22Rv1 (cell line): ENCODE data around the gene ABCA2.

ENCODE experiments used
- H3K27ac ChIP-seq: fragments of 450-650 bp; 2 replicates; pipeline ENCODE4 v1.5.1; 2017
- ZFX ChIP-seq: fragments of 450-650 bp; IDR thresholded peaks from 2 replicates; pipeline ENCODE4 v1.6.1; 2017; ENCODE audit warnings: antibody characterized with exemption, borderline replicate concordance
- TF ChIP-seq, protein P1 (sequence below): fragments of 450-650 bp; IDR thresholded peaks from 2 replicates; pipeline ENCODE4 v1.5.1; 2017; ENCODE audit warnings: mild to moderate bottlenecking

The ABCA2 gene

DNA sequence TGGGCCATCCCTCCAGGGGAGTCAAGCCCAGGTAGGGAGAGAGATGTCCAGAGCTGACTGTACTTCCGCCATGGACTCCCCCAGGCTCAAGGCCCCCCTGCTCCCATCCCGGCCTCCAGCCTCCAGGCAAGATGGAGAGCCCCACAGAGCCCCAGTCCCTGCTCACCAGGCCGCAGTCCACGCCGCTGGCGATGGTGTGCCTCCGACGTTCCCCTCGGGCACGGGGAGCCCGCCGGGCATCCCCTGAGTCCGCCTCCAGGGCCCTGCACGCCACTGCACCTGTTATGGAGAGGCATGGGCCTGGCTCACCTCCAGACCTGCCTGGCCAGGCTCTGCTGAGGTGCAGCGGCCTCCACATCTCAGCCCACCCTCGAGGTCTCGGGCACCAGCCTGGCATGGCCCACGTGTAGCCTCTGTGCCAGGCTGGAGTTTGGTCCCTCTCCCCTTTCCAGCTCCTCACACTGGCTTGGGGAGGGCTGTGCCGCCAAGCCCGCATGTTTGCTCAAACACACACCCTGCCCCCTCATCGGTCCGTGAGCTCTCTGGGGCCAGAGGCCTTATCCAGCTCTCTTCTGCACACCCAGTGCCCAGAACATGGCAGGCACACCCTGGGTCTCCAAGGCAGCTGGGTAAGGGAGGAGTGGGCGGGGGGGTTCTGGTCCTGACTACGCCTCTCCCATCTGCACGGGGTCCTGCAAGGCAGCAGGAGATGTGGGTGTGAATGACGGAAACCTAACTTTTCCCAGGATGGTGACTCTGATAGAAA is 38.2 kb upstream of the ABCA2 start:
- H3K27ac ChIP-seq, result peak overlapping the region; percentile 86; the same call in 1 of the 2 replicates
- TF ChIP-seq ZFX, result no peak
- TF ChIP-seq, protein P1, sequence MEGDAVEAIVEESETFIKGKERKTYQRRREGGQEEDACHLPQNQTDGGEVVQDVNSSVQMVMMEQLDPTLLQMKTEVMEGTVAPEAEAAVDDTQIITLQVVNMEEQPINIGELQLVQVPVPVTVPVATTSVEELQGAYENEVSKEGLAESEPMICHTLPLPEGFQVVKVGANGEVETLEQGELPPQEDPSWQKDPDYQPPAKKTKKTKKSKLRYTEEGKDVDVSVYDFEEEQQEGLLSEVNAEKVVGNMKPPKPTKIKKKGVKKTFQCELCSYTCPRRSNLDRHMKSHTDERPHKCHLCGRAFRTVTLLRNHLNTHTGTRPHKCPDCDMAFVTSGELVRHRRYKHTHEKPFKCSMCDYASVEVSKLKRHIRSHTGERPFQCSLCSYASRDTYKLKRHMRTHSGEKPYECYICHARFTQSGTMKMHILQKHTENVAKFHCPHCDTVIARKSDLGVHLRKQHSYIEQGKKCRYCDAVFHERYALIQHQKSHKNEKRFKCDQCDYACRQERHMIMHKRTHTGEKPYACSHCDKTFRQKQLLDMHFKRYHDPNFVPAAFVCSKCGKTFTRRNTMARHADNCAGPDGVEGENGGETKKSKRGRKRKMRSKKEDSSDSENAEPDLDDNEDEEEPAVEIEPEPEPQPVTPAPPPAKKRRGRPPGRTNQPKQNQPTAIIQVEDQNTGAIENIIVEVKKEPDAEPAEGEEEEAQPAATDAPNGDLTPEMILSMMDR, result no peak

DNA sequence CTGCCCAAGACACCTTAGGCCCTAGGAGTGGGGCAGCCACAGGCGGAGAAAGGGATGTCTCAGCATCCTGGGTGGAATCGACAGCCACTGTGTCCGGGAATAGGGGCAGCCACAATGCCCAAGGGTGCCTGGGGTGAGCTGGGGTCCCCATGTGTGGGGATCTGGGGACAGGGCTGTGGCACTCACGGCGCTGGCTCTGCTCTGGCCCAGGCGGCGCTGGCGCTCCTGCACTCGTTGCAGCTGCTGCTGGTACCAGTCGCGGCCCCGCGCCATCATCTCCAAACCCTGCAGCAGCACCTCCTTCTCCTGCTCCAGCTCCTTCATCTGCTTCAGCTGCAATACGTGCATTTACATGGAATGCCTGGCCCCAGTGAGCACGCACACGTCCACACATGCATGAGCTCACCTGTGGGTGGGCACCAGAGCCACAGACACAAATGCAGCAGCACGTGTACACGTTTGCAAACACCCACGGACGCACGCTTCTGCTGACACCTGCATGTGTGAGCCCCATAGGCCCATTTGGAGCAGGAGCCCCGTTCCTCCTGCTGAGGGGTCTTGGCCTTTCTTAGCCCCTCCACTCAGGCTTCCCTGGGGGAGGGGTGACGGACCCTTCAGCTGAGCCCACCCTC is 37.4 kb upstream of the ABCA2 start:
- TF ChIP-seq, protein P1, result no peak
- TF ChIP-seq ZFX, result no peak

DNA sequence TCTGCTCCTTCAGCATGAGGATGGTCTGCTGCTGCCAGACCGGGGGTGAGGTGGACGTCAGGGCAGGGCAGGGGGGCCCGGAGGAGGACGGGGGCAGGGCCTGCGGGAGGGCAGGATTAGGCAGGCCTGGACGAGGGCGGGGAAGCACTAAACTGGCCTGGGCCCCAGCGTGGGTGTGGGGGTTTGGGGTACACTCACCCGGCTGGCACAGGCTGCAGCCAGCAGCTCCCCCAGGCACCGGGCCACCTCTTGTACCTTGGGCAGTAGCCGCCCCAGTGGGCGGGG is 36.8 kb upstream of the ABCA2 start:
- no peak for TF ChIP-seq ZFX
- TF ChIP-seq, protein P1, result no peak
- no peak overlapping the region for H3K27ac ChIP-seq

More for the DNA sequence above, 37.4 kb upstream of the ABCA2 start:
- H3K27ac ChIP-seq, result peak overlapping the region; percentile 86; the same call in 1 of the 2 replicates

DNA sequence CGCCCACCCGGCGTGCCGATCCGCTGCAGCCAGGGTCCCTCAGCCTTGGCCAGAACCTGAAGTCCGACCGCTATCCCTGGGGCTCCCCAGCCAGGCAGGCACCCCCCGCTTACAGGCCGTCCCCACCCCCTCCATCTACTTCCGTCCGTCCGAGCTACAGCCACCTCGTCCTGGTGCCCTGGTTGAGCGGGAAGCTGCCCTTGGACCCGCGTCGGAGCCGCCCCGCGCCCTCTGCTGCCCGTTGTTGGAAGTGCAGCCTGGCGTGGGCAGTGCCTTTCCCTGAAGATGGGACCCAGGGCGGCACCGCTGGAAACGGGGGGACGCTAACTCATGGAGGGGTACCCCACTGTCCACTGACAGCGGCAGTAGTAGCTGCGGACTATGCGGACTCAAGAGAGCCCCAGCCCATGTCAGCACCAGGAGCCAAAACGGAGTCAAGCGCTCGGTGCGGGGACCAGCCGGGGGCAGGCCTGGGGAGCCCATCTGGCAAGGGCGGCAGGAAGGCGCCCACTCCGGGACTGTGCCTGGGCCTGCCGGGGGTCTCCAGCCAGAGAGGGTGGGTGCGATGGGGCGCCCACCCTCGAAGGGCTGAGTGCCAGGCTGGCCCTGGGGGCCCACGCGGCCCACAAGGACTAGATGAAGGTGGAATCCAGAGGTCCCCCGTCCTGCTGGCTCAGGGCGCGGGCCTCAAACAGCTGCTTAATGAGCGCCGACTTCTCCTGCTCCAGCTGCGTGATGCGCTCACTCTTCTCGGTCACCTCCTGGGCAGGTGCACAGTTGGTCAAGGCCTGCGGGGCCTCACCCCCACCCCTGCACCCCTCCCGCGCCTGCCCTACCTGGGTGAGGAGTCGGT is 36.2 kb upstream of the ABCA2 start:
- TF ChIP-seq ZFX, result no peak
- TF ChIP-seq, protein P1, result peak; percentile 95
- H3K27ac ChIP-seq, result peak overlapping the region; percentile 47; the same call in 1 of the 2 replicates

DNA sequence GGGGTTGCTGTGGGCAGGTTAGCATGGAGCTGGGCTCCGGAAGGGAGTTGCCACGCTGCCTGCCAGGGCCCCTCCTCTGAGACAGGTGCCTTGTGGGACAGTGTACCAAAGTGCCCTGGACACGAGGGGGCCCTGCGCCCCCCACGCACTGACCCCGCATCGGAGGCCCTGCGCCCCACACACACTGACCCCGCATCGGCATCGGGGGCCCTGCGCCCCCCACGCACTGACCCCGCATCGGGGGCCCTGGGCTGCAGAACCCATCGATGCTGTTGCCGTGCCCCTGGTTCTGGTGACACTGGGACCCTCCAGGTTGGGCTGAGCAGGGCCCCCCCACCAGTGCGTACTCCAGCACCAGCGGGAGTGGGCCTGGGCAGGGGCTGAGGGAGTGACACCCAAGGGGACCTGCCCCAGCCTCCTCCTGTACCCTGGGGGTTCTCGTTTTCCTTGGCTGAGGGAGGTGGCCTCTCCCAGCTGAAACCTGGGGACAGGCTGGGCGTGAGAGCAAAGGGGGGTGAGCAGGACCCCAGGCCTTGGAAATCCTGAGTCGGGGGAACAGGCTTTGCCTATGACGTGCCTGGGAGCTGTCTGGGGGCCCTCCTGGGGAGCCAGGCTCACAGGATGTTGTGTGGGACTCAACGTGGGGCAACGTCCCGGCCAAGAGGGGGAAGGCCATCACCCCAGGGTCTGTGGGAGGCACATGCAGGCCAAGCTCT is 35.4 kb upstream of the ABCA2 start:
- H3K27ac ChIP-seq, result peak overlapping the region; percentile 47; the same call in 1 of the 2 replicates
- TF ChIP-seq, protein P1, result no peak
- TF ChIP-seq ZFX, result no peak

DNA sequence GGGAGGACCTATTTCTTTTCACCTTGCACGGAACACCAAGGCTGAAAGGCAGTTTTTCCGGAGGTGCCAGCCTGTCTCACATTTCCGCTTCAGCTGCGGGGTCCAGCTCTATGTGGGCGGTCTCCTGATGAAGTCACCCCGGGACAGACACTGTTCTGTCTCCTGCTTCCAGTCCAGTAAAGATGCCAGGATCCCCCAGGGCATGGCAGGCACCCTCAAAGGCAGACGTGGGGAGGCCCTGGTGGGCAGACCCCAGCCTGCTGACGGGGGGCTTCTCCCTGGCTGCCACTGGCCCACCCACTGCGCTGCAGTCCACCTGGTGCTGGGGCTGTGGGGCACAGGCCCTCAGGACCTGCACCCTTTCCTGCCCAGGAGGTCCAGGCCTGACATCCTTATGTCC is 34.8 kb upstream of the ABCA2 start:
- peak overlapping the region; percentile 43 for H3K27ac ChIP-seq

DNA sequence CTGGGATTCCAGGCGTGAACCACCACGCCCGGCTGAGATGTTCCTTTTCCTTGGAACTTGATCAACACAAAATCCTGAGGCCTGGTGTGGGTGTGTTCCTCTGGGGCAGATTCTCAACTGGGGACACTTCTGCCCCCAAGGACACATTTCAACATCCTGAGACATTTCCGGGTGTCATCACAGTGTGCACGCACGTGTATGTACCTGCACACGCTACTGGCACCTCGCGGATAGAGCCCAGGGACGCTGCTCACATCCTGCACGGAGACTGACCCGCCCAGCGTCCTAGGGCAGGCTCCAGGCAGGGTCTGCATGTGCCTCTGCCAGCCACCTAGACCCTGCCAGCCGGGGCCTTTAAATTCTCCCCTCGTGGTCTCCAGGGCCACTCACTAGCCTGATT is 34.3 kb upstream of the ABCA2 start:
- TF ChIP-seq, protein P1, result no peak
- no peak for TF ChIP-seq ZFX
- H3K27ac ChIP-seq, result peak overlapping the region; percentile 43
